BLaER1 treated with 17β-estradiol and CSF1 and Interleukin-3, amounts not matched to agents 10 nM and 100 nM (cell line): ENCODE measurements around the gene CIB1.
"Not testable (repeated sequence)": the region's sequence is repeated elsewhere in the genome, so short reads cannot be mapped to it uniquely, and the experiment has no call there.

Source experiments
- H3K27ac ChIP-seq, 11 experiments: shearing (Covaris generic); formaldehyde crosslinking; 2 replicates each; pipeline ENCODE4 v1.8.1; 2022
- H3K27me3 ChIP-seq, 11 experiments: shearing (Covaris generic); formaldehyde crosslinking; 2 replicates each; pipeline ENCODE4 v1.8.1; 2022
- H3K36me3 ChIP-seq, 11 experiments: shearing (Covaris generic); formaldehyde crosslinking; 2 replicates each; pipeline ENCODE4 v1.8.1; 2022
- H3K4me1 ChIP-seq, 10 experiments: shearing (Covaris generic); formaldehyde crosslinking; 2 replicates each; pipeline ENCODE4 v1.8.1; 2022
- H3K4me2 ChIP-seq, 11 experiments: shearing (Covaris generic); formaldehyde crosslinking; 2 replicates each; pipeline ENCODE4 v1.8.1; 2022
- H3K4me3 ChIP-seq, 10 experiments: shearing (Covaris generic); formaldehyde crosslinking; 2 replicates each; pipeline ENCODE4 v1.8.1; 2022
- H3K9ac ChIP-seq, 11 experiments: shearing (Covaris generic); formaldehyde crosslinking; 2 replicates each; pipeline ENCODE4 v1.8.1; 2022
- H3K9me3 ChIP-seq, 11 experiments: shearing (Covaris generic); formaldehyde crosslinking; replicated peaks in 1 of 11; 2 replicates each; pipeline ENCODE4 v1.8.1; 2022
- H4K20me1 ChIP-seq, 11 experiments: shearing (Covaris generic); formaldehyde crosslinking; 2 replicates each; pipeline ENCODE4 v1.8.1; 2022
- Cebpa-rat ChIP-seq, 11 experiments: shearing (Covaris generic); IDR thresholded peaks; 2 replicates each; pipeline ENCODE4 v1.8.1; 2022

The CIB1 gene

DNA sequence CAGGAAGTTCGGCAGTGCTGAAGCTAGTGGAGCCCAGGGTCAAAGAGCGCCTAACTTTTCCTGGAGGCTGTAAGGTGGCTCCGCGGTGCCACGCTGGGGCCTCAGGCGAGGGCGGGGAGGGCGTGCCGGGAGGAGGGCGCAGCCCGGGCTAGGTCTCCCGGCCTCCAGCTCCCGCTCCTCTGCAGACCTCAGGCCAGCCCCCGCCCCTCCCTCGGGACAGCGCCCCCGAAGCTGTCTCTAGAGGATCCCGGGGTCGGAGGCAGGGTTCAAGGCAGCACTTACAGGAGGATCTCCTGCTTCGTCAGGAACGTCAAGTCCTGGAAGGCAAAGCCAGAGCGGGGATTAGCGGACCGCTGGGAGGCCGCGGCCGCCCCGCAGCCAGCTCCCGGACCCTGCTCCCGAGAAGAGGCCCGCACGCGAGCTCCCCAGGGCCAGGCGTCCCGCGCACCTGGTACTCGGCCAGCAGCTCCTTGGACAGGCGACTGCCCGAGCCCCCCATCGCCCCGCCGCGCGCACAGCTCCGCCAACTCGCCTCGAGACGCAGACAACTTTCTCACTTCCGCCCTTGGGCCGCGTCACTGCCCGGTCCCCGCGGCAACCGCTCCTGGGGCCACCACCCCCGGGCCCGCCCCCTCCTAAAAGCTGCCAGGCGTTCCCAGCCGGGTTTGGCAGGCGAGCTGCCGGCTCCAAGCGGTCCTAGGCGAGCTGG is at the start of gene CIB1:
Gene CIB1, minus strand, starts transcription at position 555 of the 709 bp plus-strand sequence. Its CDS starts 56 bp downstream, at position 499.
- no peaks in the 10 kb centered on the region for H3K9me3 ChIP-seq
- H4K20me1 ChIP-seq: peaks cover 5 to 51% (median 28%) of the 10 kb centered on the region in 11 experiments; a peak in 16 of 22 replicates

DNA sequence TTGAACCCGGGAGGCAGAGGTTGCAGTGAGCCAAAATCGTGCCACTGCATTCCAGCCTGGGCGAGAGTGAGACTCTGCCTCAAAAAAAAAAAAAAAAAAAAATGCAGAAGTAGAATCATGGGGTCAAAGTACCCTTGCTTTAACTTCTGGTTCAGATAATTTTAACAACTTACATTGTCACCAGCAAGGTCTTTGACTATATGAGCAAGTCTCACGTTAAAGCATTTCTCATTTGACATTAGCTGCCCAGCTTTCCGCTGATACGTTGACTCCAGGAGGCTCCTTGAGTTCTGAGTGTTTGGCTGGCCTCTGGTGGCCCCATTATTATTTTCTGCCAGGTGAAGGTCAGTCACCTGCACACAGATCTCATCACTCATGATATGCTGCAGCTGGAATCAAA is 47.9 kb upstream of the CIB1 start:
- not testable (repeated sequence) for H3K9ac ChIP-seq, H3K27ac ChIP-seq

More for the DNA sequence above, at the start of gene CIB1:
- H3K27ac ChIP-seq: peak within 1 kb of the TSS; percentile 68 to 89 (median 84)
- TF ChIP-seq Cebpa-rat (IDR thresholded peaks at IDR 0.05): no peak
- H3K36me3 ChIP-seq: peaks cover 28 to 55% (median 36%) of the 10 kb centered on the region in 11 experiments
- peaks cover 41 to 49% (median 45%) of the 10 kb centered on the region in 10 experiments for H3K4me1 ChIP-seq
- H3K4me2 ChIP-seq: peak within 1 kb of the TSS; percentile 85 to 100 (median 95)
- H3K27me3 ChIP-seq: no peaks in the 10 kb centered on the region
- peak within 1 kb of the TSS; percentile 73 to 91 (median 86) for H3K9ac ChIP-seq
- peak within 1 kb of the TSS; percentile 77 to 95 (median 88) for H3K4me3 ChIP-seq

DNA sequence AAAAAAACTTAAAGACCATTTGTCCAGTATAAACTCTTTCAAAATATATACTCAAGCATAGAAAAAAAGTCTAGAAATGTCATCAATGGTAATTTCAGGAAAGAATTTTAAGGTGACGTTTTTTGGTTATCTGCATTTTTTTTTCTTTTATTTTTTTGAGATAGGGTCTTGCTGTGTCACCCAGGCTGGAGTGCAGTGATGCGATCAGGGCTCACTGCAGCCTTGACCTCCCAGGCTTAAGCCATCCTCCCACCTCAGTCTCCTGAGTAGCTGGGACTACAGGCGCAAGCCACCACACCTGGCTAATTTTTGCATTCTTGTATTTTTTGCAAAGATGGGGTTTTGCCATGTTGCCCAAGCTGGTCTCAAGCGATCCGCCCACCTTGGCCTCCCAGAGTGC is 47.0 kb upstream of the CIB1 start:
- H3K4me1 ChIP-seq: peaks cover 0 to 12% (median 5%) of the 10 kb centered on the region in 10 experiments; a peak in 4 of 20 replicates
- peak overlapping the region in 1 of 11 experiments; percentile 35; a peak in 1 of 22 replicates for H3K4me2 ChIP-seq
- peaks cover 0 to 17% (median 5%) of the 10 kb centered on the region in 11 experiments; a peak in 9 of 22 replicates for H3K36me3 ChIP-seq
- H3K9ac ChIP-seq, H3K27ac ChIP-seq, H3K9me3 ChIP-seq, H3K4me3 ChIP-seq, H3K27me3 ChIP-seq: not testable (repeated sequence)
- peaks cover 0 to 23% (median 0%) of the 10 kb centered on the region in 11 experiments; a peak in 3 of 22 replicates for H4K20me1 ChIP-seq

More for the DNA sequence above, 47.9 kb upstream of the CIB1 start:
- not testable (repeated sequence) for H3K9me3 ChIP-seq, H3K27me3 ChIP-seq, H3K4me2 ChIP-seq, H3K4me3 ChIP-seq
- H4K20me1 ChIP-seq: peaks cover 0 to 18% (median 0%) of the 10 kb centered on the region in 11 experiments; a peak in 2 of 22 replicates
- peaks cover 0 to 13% (median 5%) of the 10 kb centered on the region in 10 experiments; a peak in 9 of 20 replicates for H3K4me1 ChIP-seq
- H3K36me3 ChIP-seq: peaks cover 0 to 10% (median 0%) of the 10 kb centered on the region in 11 experiments; a peak in 3 of 22 replicates

DNA sequence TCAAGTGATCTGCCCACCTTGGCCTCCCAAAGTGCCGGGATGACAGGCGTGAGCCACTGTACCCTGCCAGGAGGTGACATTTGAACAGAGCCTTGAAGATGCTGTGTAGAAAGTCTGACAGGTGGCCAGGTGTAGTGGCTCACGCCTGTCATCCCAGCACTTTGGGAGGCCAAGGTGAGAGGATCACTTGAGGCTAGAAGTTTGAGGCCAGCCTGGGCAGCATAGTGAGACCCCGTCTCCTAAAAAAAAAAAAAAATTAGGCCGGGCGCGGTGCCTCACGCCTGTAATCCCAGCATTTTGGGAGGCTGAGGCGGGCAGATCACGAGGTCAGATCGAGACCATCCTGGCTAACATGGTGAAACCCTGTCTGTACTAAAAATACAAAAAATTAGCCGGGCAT is 44.7 kb upstream of the CIB1 start:
- H4K20me1 ChIP-seq: peaks cover 0 to 44% (median 13%) of the 10 kb centered on the region in 11 experiments; a peak in 14 of 22 replicates
- H3K27me3 ChIP-seq, H3K4me2 ChIP-seq, H3K9ac ChIP-seq, H3K27ac ChIP-seq, H3K9me3 ChIP-seq, H3K4me3 ChIP-seq: not testable (repeated sequence)
- peaks cover 17 to 39% (median 27%) of the 10 kb centered on the region in 11 experiments for H3K36me3 ChIP-seq
- H3K4me1 ChIP-seq: peaks cover 0 to 12% (median 5%) of the 10 kb centered on the region in 10 experiments; a peak in 4 of 20 replicates

GRCh38 chr15:90271459-90272166 is 37.9 kb upstream of the CIB1 start:
- peaks cover 27 to 59% (median 41%) of the 10 kb centered on the region in 10 experiments for H3K4me1 ChIP-seq
- H3K4me3 ChIP-seq: no peak overlapping the region
- H3K9me3 ChIP-seq: no peaks in the 10 kb centered on the region
- peak overlapping the region in 2 of 11 experiments; percentile 3 to 4; a peak in 2 of 22 replicates for H3K4me2 ChIP-seq
- no peak overlapping the region for H3K27ac ChIP-seq
- TF ChIP-seq Cebpa-rat (IDR thresholded peaks at IDR 0.05): no peak
- no peaks in the 10 kb centered on the region for H3K27me3 ChIP-seq
- H4K20me1 ChIP-seq: peaks cover 34 to 97% (median 77%) of the 10 kb centered on the region in 11 experiments; a peak in 20 of 22 replicates
- H3K36me3 ChIP-seq: peaks cover 65 to 96% (median 89%) of the 10 kb centered on the region in 11 experiments
- H3K9ac ChIP-seq: peak overlapping the region in 3 of 11 experiments; percentile 2 to 10 (median 5); a peak in 1 of 22 replicates

GRCh38 chr15:90270502-90271150 is 36.9 kb upstream of the CIB1 start:
- peaks cover 28 to 60% (median 41%) of the 10 kb centered on the region in 10 experiments for H3K4me1 ChIP-seq
- no peak overlapping the region for H3K27ac ChIP-seq
- 0 out of 22 replicates have a peak overlapping the region, but pooled peaks of 1 of the 11 experiments have one; percentile 6 for H3K4me2 ChIP-seq
- no peak overlapping the region for H3K4me3 ChIP-seq
- peaks cover 34 to 95% (median 78%) of the 10 kb centered on the region in 11 experiments; a peak in 20 of 22 replicates for H4K20me1 ChIP-seq
- H3K9ac ChIP-seq: peak overlapping the region in 2 of 11 experiments; percentile 2; a peak in 2 of 22 replicates
- H3K9me3 ChIP-seq: no peaks in the 10 kb centered on the region
- no peaks in the 10 kb centered on the region for H3K27me3 ChIP-seq
- peaks cover 59 to 89% (median 88%) of the 10 kb centered on the region in 11 experiments for H3K36me3 ChIP-seq
- TF ChIP-seq Cebpa-rat (IDR thresholded peaks at IDR 0.05): no peak

- Histone ChIP-seq H3K27ac (no peak overlapping the region), H4K20me1 (peaks cover 34 to 73% (median 68%) of the 10 kb centered on the region in 11 experiments; a peak in 20 of 22 replicates), H3K4me1 (peaks cover 46 to 78% (median 59%) of the 10 kb centered on the region in 10 experiments), H3K9ac (peak overlapping the region in 6 of 11 experiments; percentile 16 to 96 (median 59); a peak in 7 of 22 replicates), H3K4me2 (peak overlapping the region; percentile 84 to 99 (median 96)), H3K27me3 (no peaks in the 10 kb centered on the region), H3K9me3 (no peaks in the 10 kb centered on the region), H3K36me3 (peaks cover 37 to 67% (median 66%) of the 10 kb centered on the region in 11 experiments), H3K4me3 (peak overlapping the region in 8 of 10 experiments; percentile 71 to 90 (median 78); a peak in 10 of 20 replicates)
- TF ChIP-seq Cebpa-rat (IDR thresholded peaks at IDR 0.05): no peak
Measured at GRCh38 chr15:90268415-90268814, 34.7 kb upstream of the CIB1 start.

GRCh38 chr15:90266485-90266884 is 32.7 kb upstream of the CIB1 start:
- Histone ChIP-seq H3K36me3 (peaks cover 18 to 48% (median 46%) of the 10 kb centered on the region in 11 experiments), H3K4me2 (peak overlapping the region; percentile 84 to 99 (median 96)), H4K20me1 (peaks cover 24 to 54% (median 49%) of the 10 kb centered on the region in 11 experiments; a peak in 20 of 22 replicates), H3K4me1 (peaks cover 51 to 71% (median 62%) of the 10 kb centered on the region in 10 experiments), H3K27ac (peak overlapping the region; percentile 86 to 97 (median 94)), H3K9me3 (no peaks in the 10 kb centered on the region), H3K27me3 (no peaks in the 10 kb centered on the region), H3K4me3 (peak overlapping the region; percentile 69 to 90 (median 77)), H3K9ac (peak overlapping the region; percentile 83 to 96 (median 93))
- no peak for TF ChIP-seq Cebpa-rat (IDR thresholded peaks at IDR 0.05)
